Neuron (in vitro differentiated cells): ENCODE results near the gene IL36B.

Experiments used
- H2AFZ ChIP-seq: one replicate; pipeline ENCODE4 v1.6.1; 2013; ENCODE audit warnings: low read depth, mild to moderate bottlenecking, inconsistent platforms, low read length, moderate library complexity
- H3K27me3 ChIP-seq: one replicate; pipeline ENCODE4 v1.6.1; 2013; ENCODE audit warnings: low read length; ENCODE audit not compliant: insufficient read depth
- H3K36me3 ChIP-seq: one replicate; pipeline ENCODE4 v1.6.1; 2013; ENCODE audit warnings: low read length; ENCODE audit not compliant: insufficient read depth
- H3K4me1 ChIP-seq: one replicate; pipeline ENCODE4 v1.6.1; 2013; ENCODE audit warnings: low read length; ENCODE audit not compliant: insufficient read depth
- H3K4me3 ChIP-seq: 2 replicates; pipeline ENCODE4 v1.5.1; 2013; ENCODE audit warnings: mild to moderate bottlenecking, low read length, moderate library complexity
- H3K9me3 ChIP-seq: one replicate; pipeline ENCODE4 v1.6.1; 2013; ENCODE audit warnings: low read length

IL36B gene

GRCh38 chr2:113058411-113058994 is 5.8 kb upstream of the IL36B start:
- H3K4me3 ChIP-seq: no peak overlapping the region

DNA sequence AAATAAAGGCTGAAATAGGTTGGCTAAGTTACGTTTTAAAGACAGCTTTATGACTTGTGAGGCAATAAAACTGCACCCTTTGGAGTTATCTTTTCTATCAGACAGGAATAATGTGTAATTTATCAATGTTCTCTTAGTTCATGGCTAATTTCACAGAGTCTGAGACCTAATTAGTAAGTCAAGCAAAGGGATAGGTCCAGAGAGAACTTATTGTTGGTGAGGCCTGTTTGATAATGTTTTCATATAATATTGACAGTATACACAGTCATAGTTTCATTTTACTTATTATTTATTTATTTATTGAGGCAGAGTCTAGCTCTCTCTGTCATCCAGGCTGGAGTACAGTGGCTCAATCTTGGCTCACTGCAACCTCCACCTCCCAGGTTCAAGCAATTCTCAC is 4.5 kb upstream of the IL36B start:
- peaks cover 6% of the 10 kb centered on the region for H3K27me3 ChIP-seq
- no peaks in the 10 kb centered on the region for H3K36me3 ChIP-seq
- H3K9me3 ChIP-seq: peaks cover 2% of the 10 kb centered on the region

More at GRCh38 chr2:113058411-113058994, 5.8 kb upstream of the IL36B start:
- Histone ChIP-seq H2AFZ (no peak overlapping the region), H3K36me3 (no peaks in the 10 kb centered on the region), H3K27me3 (peaks cover 2% of the 10 kb centered on the region), H3K4me1 (no peaks in the 10 kb centered on the region), H3K9me3 (peaks cover 2% of the 10 kb centered on the region)

GRCh38 chr2:113056521-113056920 is 3.9 kb upstream of the IL36B start:
- H3K4me3 ChIP-seq: no peak overlapping the region
- H3K9me3 ChIP-seq: peaks cover 2% of the 10 kb centered on the region
- no peak overlapping the region for H2AFZ ChIP-seq
- no peaks in the 10 kb centered on the region for H3K36me3 ChIP-seq
- peaks cover 6% of the 10 kb centered on the region for H3K27me3 ChIP-seq
- no peaks in the 10 kb centered on the region for H3K4me1 ChIP-seq

More for the DNA sequence above, 4.5 kb upstream of the IL36B start:
- no peak overlapping the region for H2AFZ ChIP-seq
- no peak overlapping the region for H3K4me3 ChIP-seq
- H3K4me1 ChIP-seq: no peaks in the 10 kb centered on the region

DNA sequence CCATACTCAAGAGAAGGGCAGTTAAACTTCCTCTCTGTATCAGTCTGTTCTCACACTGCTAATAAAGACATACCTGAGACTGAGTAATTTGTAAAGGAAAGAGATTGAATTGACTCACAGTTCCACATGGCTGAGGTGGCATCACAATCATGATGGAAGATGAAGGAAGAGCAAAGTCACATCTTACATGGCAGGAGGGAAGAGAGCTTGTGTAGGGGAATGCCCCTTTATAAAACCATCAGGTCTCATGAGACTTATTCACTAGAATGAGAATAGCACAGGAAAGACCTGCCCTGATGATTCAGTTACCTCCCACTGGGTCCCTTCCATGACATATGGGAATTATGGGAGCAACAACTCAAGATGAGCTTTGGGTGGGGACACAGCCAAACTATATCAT is 1.4 kb upstream of the IL36B start:
- Histone ChIP-seq H2AFZ (no peak overlapping the region), H3K9me3 (peaks cover 2% of the 10 kb centered on the region), H3K36me3 (no peaks in the 10 kb centered on the region), H3K4me1 (no peaks in the 10 kb centered on the region), H3K4me3 (no peak overlapping the region), H3K27me3 (peaks cover 4% of the 10 kb centered on the region)

GRCh38 chr2:113053666-113054065 is 999 bp upstream of the IL36B start:
- Histone ChIP-seq H2AFZ (no peak overlapping the region), H3K4me1 (no peaks in the 10 kb centered on the region), H3K36me3 (no peaks in the 10 kb centered on the region), H3K4me3 (no peak overlapping the region), H3K9me3 (peaks cover 2% of the 10 kb centered on the region), H3K27me3 (peaks cover 4% of the 10 kb centered on the region)

DNA sequence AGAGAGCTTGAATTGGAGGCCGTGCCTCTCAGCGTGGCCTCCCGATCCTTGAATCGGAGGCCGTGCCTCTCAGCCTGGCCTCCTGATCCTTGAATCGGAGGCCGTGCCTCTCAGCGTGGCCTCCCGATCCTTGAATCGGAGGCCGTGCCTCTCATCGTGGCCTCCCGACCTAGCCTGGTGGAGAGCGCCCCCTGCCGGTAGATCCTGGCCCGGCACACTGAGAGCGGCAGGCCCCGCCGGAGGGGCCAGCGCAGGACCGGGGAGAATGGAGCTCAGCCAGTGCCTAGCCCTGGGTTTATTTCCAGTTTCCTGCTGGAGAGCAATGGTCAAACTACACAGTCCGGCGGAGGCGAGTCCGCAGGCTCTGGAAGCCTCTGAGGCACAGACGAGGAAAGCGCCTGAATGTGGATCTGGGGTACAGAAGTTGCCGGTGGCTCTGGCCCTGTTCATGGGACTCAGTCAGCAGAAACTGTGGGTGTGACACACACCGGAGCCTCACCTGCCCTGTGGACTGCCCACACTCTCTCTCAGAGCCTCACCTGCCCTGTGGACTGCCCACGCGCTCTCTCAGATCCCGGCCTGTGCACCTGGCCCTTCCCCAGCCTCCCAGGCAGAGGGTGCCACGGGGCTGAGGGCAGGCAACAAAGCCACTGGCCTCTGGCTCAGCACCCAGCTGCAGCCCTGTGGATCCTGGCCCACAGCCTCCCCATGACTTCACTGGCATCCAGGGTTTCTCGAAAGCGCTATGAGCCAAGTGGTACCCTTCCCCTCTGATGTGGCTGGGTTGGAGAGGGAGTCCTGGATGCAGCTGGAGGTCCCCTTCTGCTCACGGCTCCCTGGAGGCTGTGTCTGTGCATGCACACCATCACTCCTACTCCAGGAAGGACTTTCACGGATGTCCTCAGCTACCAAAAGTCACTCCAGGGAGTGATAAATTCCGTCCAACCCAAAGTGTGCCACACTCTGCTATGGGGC is 1.5 kb downstream of the IL36B start:
- H3K4me1 ChIP-seq: no peaks in the 10 kb centered on the region
- H3K9me3 ChIP-seq: peaks cover 2% of the 10 kb centered on the region
- no peak overlapping the region for H2AFZ ChIP-seq
- peaks cover 4% of the 10 kb centered on the region for H3K27me3 ChIP-seq
- no peak overlapping the region for H3K4me3 ChIP-seq
- H3K36me3 ChIP-seq: no peaks in the 10 kb centered on the region

- H3K27me3 ChIP-seq: no peaks in the 10 kb centered on the region
- H3K36me3 ChIP-seq: no peaks in the 10 kb centered on the region
These were observed 6.2 kb downstream of the IL36B start for GRCh38 chr2:113046465-113046864.

GRCh38 chr2:113041871-113042270 is 10.8 kb downstream of the IL36B start:
- no peaks in the 10 kb centered on the region for H3K9me3 ChIP-seq
- peaks cover 10% of the 10 kb centered on the region for H3K27me3 ChIP-seq
- H3K36me3 ChIP-seq: no peaks in the 10 kb centered on the region
- H3K4me3 ChIP-seq: no peak overlapping the region
- no peaks in the 10 kb centered on the region for H3K4me1 ChIP-seq
- no peak overlapping the region for H2AFZ ChIP-seq

More at GRCh38 chr2:113046465-113046864, 6.2 kb downstream of the IL36B start:
- no peak overlapping the region for H3K4me3 ChIP-seq
- H3K4me1 ChIP-seq: no peaks in the 10 kb centered on the region
- H2AFZ ChIP-seq: no peak overlapping the region
- no peaks in the 10 kb centered on the region for H3K9me3 ChIP-seq

- Histone ChIP-seq H2AFZ (no peak overlapping the region), H3K9me3 (no peaks in the 10 kb centered on the region), H3K4me1 (no peaks in the 10 kb centered on the region), H3K36me3 (no peaks in the 10 kb centered on the region), H3K27me3 (peaks cover 10% of the 10 kb centered on the region), H3K4me3 (no peak overlapping the region)
These were observed 12.9 kb downstream of the IL36B start for GRCh38 chr2:113039719-113040118.

- Histone ChIP-seq H3K4me1 (no peaks in the 10 kb centered on the region), H2AFZ (no peak overlapping the region), H3K36me3 (no peaks in the 10 kb centered on the region), H3K4me3 (no peak overlapping the region), H3K9me3 (no peaks in the 10 kb centered on the region), H3K27me3 (peaks cover 10% of the 10 kb centered on the region)
These were observed 13.5 kb downstream of the IL36B start for GRCh38 chr2:113039158-113039557.

GRCh38 chr2:113038291-113038690 is 14.4 kb downstream of the IL36B start:
- Histone ChIP-seq H3K27me3 (peaks cover 10% of the 10 kb centered on the region), H3K36me3 (no peaks in the 10 kb centered on the region), H3K9me3 (no peaks in the 10 kb centered on the region), H3K4me3 (no peak overlapping the region), H3K4me1 (no peaks in the 10 kb centered on the region), H2AFZ (no peak overlapping the region)

DNA sequence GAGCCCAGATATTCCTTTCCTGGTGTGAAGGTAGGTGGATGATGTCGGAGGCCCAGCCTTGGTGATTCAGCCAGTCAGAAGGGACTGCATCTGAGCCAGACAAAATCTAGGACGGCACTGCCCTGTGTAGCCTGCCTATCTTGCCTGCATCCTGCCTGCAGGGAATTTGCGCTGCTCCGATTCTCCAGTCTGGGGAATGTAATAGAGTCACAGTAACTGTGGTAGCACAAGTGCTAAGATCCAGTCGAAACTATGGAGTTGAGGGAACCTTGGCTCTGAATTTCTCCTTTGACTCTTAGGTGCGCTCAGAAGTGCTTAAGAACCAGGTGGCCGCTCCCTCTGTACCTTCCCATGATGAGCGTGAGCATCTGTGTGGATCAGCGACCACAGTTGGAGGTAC is 15.9 kb downstream of the IL36B start:
- Histone ChIP-seq H3K36me3 (no peaks in the 10 kb centered on the region), H3K9me3 (no peaks in the 10 kb centered on the region), H3K4me3 (no peak overlapping the region), H3K4me1 (no peaks in the 10 kb centered on the region), H2AFZ (no peak overlapping the region), H3K27me3 (peaks cover 10% of the 10 kb centered on the region)

- Histone ChIP-seq H3K27me3 (peaks cover 6% of the 10 kb centered on the region), H3K9me3 (no peaks in the 10 kb centered on the region), H3K4me3 (no peak overlapping the region), H3K36me3 (no peaks in the 10 kb centered on the region), H2AFZ (no peak overlapping the region), H3K4me1 (no peaks in the 10 kb centered on the region)
These were observed 18.7 kb downstream of the IL36B start for GRCh38 chr2:113034016-113034415.
